GM23338 (cell line): ENCODE measurements around the gene CATSPERE. TPM values are rescaled to one million over a fixed set of nuclear protein-coding genes. Genes with fewer than 3 reads are reported as not detected.

Source experiments
- ATAC-seq: fragments of 200-7000 bp; cut with Tn5 transposase; 3 replicates; pipeline ENCODE4 v1.9.1; 2020
- DNase-seq: peaks from one replicate; pipeline ENCODE4 v3.0.0-alpha.2; 2015; ENCODE audit warnings: low spot score
- H2AFZ ChIP-seq: fragments of 200-600 bp; sonication (generic); 2 replicates; pipeline ENCODE4 v1.8.0; 2016; ENCODE audit warnings: antibody characterized with exemption, mild to moderate bottlenecking, moderate library complexity
- H3F3A ChIP-seq: fragments of 200-600 bp; sonication (generic); replicated peaks from 2 replicates; pipeline ENCODE4 v1.8.0; 2017; ENCODE audit warnings: antibody characterized with exemption, mixed run types, low read depth
- H3K27ac ChIP-seq: fragments of 200-600 bp; sonication (generic); 2 replicates; pipeline ENCODE4 v1.6.1; 2016; ENCODE audit warnings: low read depth
- H3K27me3 ChIP-seq: fragments of 200-600 bp; sonication (generic); 2 replicates; pipeline ENCODE4 v1.8.0; 2016; ENCODE audit warnings: mild to moderate bottlenecking, mixed run types, moderate library complexity; ENCODE audit not compliant: insufficient read depth
- H3K36me3 ChIP-seq: fragments of 200-600 bp; sonication (generic); 2 replicates; pipeline ENCODE4 v1.8.0; 2016; ENCODE audit warnings: mild to moderate bottlenecking; ENCODE audit not compliant: insufficient read depth
- H3K4me1 ChIP-seq: fragments of 200-600 bp; sonication (generic); 2 replicates; pipeline ENCODE4 v1.8.0; 2016; ENCODE audit warnings: mild to moderate bottlenecking, moderate library complexity; ENCODE audit not compliant: insufficient read depth
- H3K4me2 ChIP-seq: fragments of 200-600 bp; sonication (generic); 2 replicates; pipeline ENCODE4 v1.7.1; 2017; ENCODE audit warnings: mixed run types
- H3K4me3 ChIP-seq: fragments of 200-600 bp; sonication (generic); 2 replicates; pipeline ENCODE4 v1.6.1; 2016; ENCODE audit warnings: mixed run types
- H3K79me2 ChIP-seq: fragments of 200-600 bp; sonication (generic); replicated peaks from 2 replicates; pipeline ENCODE4 v1.8.0; 2017; ENCODE audit warnings: mild to moderate bottlenecking; ENCODE audit not compliant: insufficient read depth
- H3K9me2 ChIP-seq: fragments of 200-600 bp; sonication (generic); 2 replicates; pipeline ENCODE4 v1.8.0; 2017; ENCODE audit not compliant: insufficient read depth
- H4K20me1 ChIP-seq: fragments of 200-600 bp; sonication (generic); replicated peaks from 2 replicates; pipeline ENCODE4 v1.8.0; 2017; ENCODE audit warnings: mild to moderate bottlenecking; ENCODE audit not compliant: insufficient read depth
- H3K27ac Mint-ChIP-seq: 2 replicates; pipeline ENCODE4 v1.8.0; 2020; ENCODE audit warnings: inconsistent platforms, mild to moderate bottlenecking, moderate library complexity, mixed read lengths
- H3K27me3 Mint-ChIP-seq: 3 replicates; pipeline ENCODE4 v1.8.0; 2022; ENCODE audit warnings: low read depth, mild to moderate bottlenecking, moderate library complexity, mixed read lengths, inconsistent platforms; ENCODE audit not compliant: insufficient read depth, poor library complexity
- H3K36me3 Mint-ChIP-seq: 3 replicates; pipeline ENCODE4 v1.8.0; 2021; ENCODE audit warnings: low read depth, mild to moderate bottlenecking, inconsistent platforms, moderate library complexity, mixed read lengths
- H3K4me1 Mint-ChIP-seq: 3 replicates; pipeline ENCODE4 v1.8.0; 2020; ENCODE audit warnings: mild to moderate bottlenecking, inconsistent platforms, mixed read lengths
- H3K4me3 Mint-ChIP-seq: 3 replicates; pipeline ENCODE4 v1.8.0; 2021; ENCODE audit warnings: moderate library complexity, mild to moderate bottlenecking, inconsistent platforms, mixed read lengths
- H3K9me3 Mint-ChIP-seq: 3 replicates; pipeline ENCODE4 v1.8.0; 2020; ENCODE audit warnings: moderate library complexity, mild to moderate bottlenecking, inconsistent platforms, mixed read lengths
- CREB1 ChIP-seq: fragments of 250-450 bp; sonication (Bioruptor Pico); IDR thresholded peaks from 2 replicates; pipeline ENCODE4 v1.5.0; 2020; ENCODE audit warnings: low read depth, mild to moderate bottlenecking, moderate library complexity
- ETS1 ChIP-seq: IDR thresholded peaks from 2 replicates; pipeline ENCODE4 v1.6.1; 2016; ENCODE audit warnings: antibody characterized with exemption
- EZH2 ChIP-seq: fragments of 200-600 bp; sonication (generic); IDR thresholded peaks from one replicate; pipeline ENCODE4 v1.8.0; 2017; ENCODE audit warnings: antibody characterized with exemption, mild to moderate bottlenecking, low read depth; ENCODE audit not compliant: unreplicated experiment
- EZH2phosphoT487 ChIP-seq: fragments of 200-600 bp; sonication (generic); IDR thresholded peaks from one replicate; pipeline ENCODE4 v1.8.1; 2018; ENCODE audit warnings: antibody characterized with exemption; ENCODE audit not compliant: unreplicated experiment
- JUNB ChIP-seq: IDR thresholded peaks from one replicate; pipeline ENCODE4 v1.6.1; 2016; ENCODE audit warnings: antibody characterized with exemption; ENCODE audit not compliant: unreplicated experiment
- NANOG ChIP-seq: IDR thresholded peaks from 2 replicates; pipeline ENCODE4 v1.6.1; 2016; ENCODE audit warnings: antibody characterized with exemption, borderline replicate concordance
- POLR2AphosphoS5 ChIP-seq: IDR thresholded peaks from 2 replicates; pipeline ENCODE4 v1.6.1; 2016; ENCODE audit warnings: antibody characterized with exemption, low read depth
- REST ChIP-seq: IDR thresholded peaks from one replicate; pipeline ENCODE4 v1.6.1; 2018; ENCODE audit warnings: antibody characterized with exemption; ENCODE audit not compliant: unreplicated experiment
- STAT1 ChIP-seq: IDR thresholded peaks from one replicate; pipeline ENCODE4 v1.6.1; 2016; ENCODE audit warnings: antibody characterized with exemption; ENCODE audit not compliant: unreplicated experiment
- ZNF114 ChIP-seq: fragments of 250-450 bp; sonication (Bioruptor Pico); IDR thresholded peaks from 2 replicates; pipeline ENCODE4 v1.5.0; 2020; ENCODE audit warnings: mild to moderate bottlenecking, moderate library complexity
- ZNF331 ChIP-seq: fragments of 250-450 bp; sonication (Bioruptor Pico); IDR thresholded peaks from 2 replicates; pipeline ENCODE4 v1.5.0; 2020; ENCODE audit warnings: low read depth, mild to moderate bottlenecking, moderate library complexity
- polyA plus RNA-seq: library from polyadenylated mRNA; unstranded; fragments of >200 nt; fragmentation: Nextera tagmentation; extraction: Ambion mirVana; gene quantifications from 2 replicates; pipeline ENCODE4 v1.2.1, GENCODE V29; 2016
- total RNA-seq: library from RNA; depleted of rRNA; stranded (reverse); fragments of >200 nt; shearing (Covaris generic); gene quantifications from 2 replicates; pipeline ENCODE4 v1.2.3, GENCODE V29; 2014
- TF ChIP-seq, protein P1 (sequence below), 2 experiments: fragments of 200-600 bp in 1 of 2; sonication (generic) in 1 of 2; conservative IDR thresholded peaks; 2 replicates each; pipeline versions ENCODE4 v1.5.1 to v1.6.1; 2016 to 2017; ENCODE audit warnings: antibody characterized with exemption in 2 of 2, low read depth in 2 of 2, mild to moderate bottlenecking in 2 of 2, moderate library complexity in 1 of 2
- TF ChIP-seq, protein P2 (sequence below): fragments of 250-450 bp; sonication (Bioruptor Pico); IDR thresholded peaks from 2 replicates; pipeline ENCODE4 v1.5.0; 2020; ENCODE audit warnings: mild to moderate bottlenecking, moderate library complexity

Gene CATSPERE
- total and polyA plus RNA-seq, 2 experiments from 2014 or later: 0.70 TPM; not detected in 1

DNA sequence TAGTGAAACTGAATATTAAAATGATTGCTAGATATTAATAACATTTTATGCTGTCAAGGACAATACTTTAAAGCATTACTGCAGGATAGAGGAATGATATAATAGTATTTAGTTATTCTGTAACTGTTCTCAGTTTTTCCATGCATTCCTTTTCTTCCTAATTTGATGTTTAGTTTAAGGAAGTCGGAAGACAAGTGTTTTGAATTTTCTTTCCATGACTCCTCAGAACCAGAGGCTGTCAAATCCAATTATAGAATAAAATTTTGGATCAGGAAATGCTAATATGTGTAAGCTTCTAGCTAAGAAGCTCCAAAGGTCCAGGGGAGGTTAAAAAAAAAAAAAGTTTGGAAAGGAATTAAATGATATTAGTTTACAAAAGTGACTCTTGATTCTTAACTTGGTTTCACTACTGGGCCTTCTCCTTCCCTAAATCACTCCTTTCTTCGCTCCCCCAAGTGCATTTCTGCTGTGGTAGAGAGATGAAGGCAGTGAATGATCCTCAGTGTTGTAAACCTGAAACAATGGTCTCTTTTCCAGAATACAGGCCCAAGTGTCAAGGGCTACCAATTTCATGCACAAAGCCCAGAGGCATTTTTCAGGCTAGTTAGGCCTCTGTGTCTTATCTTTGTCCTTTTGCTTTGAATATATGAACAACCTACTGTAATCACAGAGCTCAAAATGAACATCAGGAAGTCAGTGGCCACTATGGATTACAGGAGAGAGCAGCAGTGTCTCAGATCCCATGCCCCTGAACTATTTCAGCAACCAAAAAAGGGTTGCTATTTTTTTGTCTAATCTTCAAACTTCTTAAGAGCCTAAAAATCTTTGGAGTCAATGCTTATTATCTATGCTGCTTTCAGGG, 15.5 kb upstream of the CATSPERE start:
- H3K36me3 ChIP-seq: no peaks in the 10 kb centered on the region; the same call in 1 of the 2 replicates
- DNase-seq (no peak), ATAC-seq (no peak)
- H3K4me1 ChIP-seq: peaks cover 65% of the 10 kb centered on the region
- H3K27me3 Mint-ChIP-seq: peaks cover 2% of the 10 kb centered on the region
- no peak overlapping the region for H3K4me3 ChIP-seq
- peaks cover 100% of the 10 kb centered on the region for H3K79me2 ChIP-seq
- no peak for TF ChIP-seq ZNF114
- no peak for TF ChIP-seq REST
- no peak for TF ChIP-seq JUNB
- TF ChIP-seq ZNF331 (CRISPR knock-in tag): no peak
- TF ChIP-seq, protein P1, sequence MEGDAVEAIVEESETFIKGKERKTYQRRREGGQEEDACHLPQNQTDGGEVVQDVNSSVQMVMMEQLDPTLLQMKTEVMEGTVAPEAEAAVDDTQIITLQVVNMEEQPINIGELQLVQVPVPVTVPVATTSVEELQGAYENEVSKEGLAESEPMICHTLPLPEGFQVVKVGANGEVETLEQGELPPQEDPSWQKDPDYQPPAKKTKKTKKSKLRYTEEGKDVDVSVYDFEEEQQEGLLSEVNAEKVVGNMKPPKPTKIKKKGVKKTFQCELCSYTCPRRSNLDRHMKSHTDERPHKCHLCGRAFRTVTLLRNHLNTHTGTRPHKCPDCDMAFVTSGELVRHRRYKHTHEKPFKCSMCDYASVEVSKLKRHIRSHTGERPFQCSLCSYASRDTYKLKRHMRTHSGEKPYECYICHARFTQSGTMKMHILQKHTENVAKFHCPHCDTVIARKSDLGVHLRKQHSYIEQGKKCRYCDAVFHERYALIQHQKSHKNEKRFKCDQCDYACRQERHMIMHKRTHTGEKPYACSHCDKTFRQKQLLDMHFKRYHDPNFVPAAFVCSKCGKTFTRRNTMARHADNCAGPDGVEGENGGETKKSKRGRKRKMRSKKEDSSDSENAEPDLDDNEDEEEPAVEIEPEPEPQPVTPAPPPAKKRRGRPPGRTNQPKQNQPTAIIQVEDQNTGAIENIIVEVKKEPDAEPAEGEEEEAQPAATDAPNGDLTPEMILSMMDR (conservative IDR thresholded peaks at IDR 0.05; ENCODE audit: low read depth in 2 of 2): no peak
- no peak for TF ChIP-seq CREB1 (CRISPR knock-in tag)
- no peak for TF ChIP-seq EZH2phosphoT487
- TF ChIP-seq POLR2AphosphoS5: no peak
- TF ChIP-seq, protein P2, sequence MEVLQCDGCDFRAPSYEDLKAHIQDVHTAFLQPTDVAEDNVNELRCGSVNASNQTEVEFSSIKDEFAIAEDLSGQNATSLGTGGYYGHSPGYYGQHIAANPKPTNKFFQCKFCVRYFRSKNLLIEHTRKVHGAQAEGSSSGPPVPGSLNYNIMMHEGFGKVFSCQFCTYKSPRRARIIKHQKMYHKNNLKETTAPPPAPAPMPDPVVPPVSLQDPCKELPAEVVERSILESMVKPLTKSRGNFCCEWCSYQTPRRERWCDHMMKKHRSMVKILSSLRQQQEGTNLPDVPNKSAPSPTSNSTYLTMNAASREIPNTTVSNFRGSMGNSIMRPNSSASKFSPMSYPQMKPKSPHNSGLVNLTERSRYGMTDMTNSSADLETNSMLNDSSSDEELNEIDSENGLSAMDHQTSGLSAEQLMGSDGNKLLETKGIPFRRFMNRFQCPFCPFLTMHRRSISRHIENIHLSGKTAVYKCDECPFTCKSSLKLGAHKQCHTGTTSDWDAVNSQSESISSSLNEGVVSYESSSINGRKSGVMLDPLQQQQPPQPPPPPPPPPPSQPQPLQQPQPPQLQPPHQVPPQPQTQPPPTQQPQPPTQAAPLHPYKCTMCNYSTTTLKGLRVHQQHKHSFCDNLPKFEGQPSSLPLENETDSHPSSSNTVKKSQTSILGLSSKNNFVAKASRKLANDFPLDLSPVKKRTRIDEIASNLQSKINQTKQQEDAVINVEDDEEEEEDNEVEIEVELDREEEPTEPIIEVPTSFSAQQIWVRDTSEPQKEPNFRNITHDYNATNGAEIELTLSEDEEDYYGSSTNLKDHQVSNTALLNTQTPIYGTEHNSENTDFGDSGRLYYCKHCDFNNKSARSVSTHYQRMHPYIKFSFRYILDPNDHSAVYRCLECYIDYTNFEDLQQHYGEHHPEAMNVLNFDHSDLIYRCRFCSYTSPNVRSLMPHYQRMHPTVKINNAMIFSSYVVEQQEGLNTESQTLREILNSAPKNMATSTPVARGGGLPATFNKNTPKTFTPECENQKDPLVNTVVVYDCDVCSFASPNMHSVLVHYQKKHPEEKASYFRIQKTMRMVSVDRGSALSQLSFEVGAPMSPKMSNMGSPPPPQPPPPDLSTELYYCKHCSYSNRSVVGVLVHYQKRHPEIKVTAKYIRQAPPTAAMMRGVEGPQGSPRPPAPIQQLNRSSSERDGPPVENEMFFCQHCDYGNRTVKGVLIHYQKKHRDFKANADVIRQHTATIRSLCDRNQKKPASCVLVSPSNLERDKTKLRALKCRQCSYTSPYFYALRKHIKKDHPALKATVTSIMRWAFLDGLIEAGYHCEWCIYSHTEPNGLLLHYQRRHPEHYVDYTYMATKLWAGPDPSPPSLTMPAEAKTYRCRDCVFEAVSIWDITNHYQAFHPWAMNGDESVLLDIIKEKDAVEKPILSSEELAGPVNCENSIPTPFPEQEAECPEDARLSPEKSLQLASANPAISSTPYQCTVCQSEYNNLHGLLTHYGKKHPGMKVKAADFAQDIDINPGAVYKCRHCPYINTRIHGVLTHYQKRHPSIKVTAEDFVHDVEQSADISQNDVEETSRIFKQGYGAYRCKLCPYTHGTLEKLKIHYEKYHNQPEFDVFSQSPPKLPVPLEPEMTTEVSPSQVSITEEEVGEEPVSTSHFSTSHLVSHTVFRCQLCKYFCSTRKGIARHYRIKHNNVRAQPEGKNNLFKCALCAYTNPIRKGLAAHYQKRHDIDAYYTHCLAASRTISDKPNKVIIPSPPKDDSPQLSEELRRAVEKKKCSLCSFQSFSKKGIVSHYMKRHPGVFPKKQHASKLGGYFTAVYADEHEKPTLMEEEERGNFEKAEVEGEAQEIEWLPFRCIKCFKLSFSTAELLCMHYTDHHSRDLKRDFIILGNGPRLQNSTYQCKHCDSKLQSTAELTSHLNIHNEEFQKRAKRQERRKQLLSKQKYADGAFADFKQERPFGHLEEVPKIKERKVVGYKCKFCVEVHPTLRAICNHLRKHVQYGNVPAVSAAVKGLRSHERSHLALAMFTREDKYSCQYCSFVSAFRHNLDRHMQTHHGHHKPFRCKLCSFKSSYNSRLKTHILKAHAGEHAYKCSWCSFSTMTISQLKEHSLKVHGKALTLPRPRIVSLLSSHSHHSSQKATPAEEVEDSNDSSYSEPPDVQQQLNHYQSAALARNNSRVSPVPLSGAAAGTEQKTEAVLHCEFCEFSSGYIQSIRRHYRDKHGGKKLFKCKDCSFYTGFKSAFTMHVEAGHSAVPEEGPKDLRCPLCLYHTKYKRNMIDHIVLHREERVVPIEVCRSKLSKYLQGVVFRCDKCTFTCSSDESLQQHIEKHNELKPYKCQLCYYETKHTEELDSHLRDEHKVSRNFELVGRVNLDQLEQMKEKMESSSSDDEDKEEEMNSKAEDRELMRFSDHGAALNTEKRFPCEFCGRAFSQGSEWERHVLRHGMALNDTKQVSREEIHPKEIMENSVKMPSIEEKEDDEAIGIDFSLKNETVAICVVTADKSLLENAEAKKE (CRISPR knock-in tag): no peak
- no peak for TF ChIP-seq STAT1
- TF ChIP-seq EZH2: no peak
- TF ChIP-seq ETS1: no peak
- no peak for TF ChIP-seq NANOG
- H3K36me3 Mint-ChIP-seq: peaks cover 14% of the 10 kb centered on the region; the same call in 2 of the 3 replicates
- peaks cover 5% of the 10 kb centered on the region; the same call in 1 of the 2 replicates for H4K20me1 ChIP-seq
- no peaks in the 10 kb centered on the region for H3F3A ChIP-seq
- H3K9me2 ChIP-seq: no peaks in the 10 kb centered on the region
- peak overlapping the region; percentile 60; the same call in 1 of the 2 replicates for H3K27ac Mint-ChIP-seq
- peak overlapping the region; percentile 16; the same call in 1 of the 2 replicates for H3K4me2 ChIP-seq
- H3K27me3 ChIP-seq: no peaks in the 10 kb centered on the region
- H3K4me1 Mint-ChIP-seq: peaks cover 54% of the 10 kb centered on the region
- H3K9me3 Mint-ChIP-seq: no peaks in the 10 kb centered on the region
- no peak overlapping the region for H2AFZ ChIP-seq
- H3K27ac ChIP-seq: peak overlapping the region; percentile 0
- H3K4me3 Mint-ChIP-seq: no peak overlapping the region; the same call in 2 of the 3 replicates
